K562 (cell line): ENCODE measurements around the gene POLR3C. TPM values are rescaled to one million over a fixed set of nuclear protein-coding genes. Genes with fewer than 3 reads are reported as not detected.

ENCODE experiments used
- BRD4 ChIP-seq: fragments of 200-600 bp; sonication (generic); IDR thresholded peaks from 2 replicates; pipeline ENCODE4 v1.6.1; 2017; ENCODE audit warnings: inconsistent platforms
- DMBX1 ChIP-seq: fragments of 250-450 bp; sonication (Bioruptor Pico); IDR thresholded peaks from 2 replicates; pipeline ENCODE4 v1.8.0; 2022; ENCODE audit warnings: inconsistent platforms, mild to moderate bottlenecking, moderate library complexity, borderline replicate concordance
- HDAC8 ChIP-seq: fragments of 450-650 bp; IDR thresholded peaks from 2 replicates; pipeline ENCODE4 v1.6.1; 2016; ENCODE audit warnings: mild to moderate bottlenecking, missing genetic modification characterization, moderate library complexity, missing compliant biosample characterization
- HNRNPUL1 ChIP-seq: fragments of 200-400 bp; formaldehyde crosslinking; IDR thresholded peaks from 2 replicates; pipeline ENCODE4 v1.6.1; 2017; ENCODE audit warnings: low read length
- MEF2A ChIP-seq: IDR thresholded peaks from 2 replicates; pipeline ENCODE4 v1.6.1; 2011; ENCODE audit warnings: low read depth, mild to moderate bottlenecking, low read length, moderate library complexity; ENCODE audit not compliant: control insufficient read depth
- PRPF4 ChIP-seq: fragments of 200-400 bp; formaldehyde crosslinking; IDR thresholded peaks from one replicate; pipeline ENCODE4 v1.6.1; 2017; ENCODE audit warnings: low read length, low read depth, mild to moderate bottlenecking; ENCODE audit not compliant: insufficient read depth, poor library complexity, severe bottlenecking
- SIRT6 ChIP-seq: IDR thresholded peaks from one replicate; pipeline ENCODE4 v1.6.1; 2012; ENCODE audit warnings: low read depth, mild to moderate bottlenecking, control low read depth, inconsistent platforms, low read length, moderate library complexity
- SIX5 ChIP-seq, 2 experiments: IDR thresholded peaks; 2 replicates each; pipeline ENCODE4 v1.6.1; 2011; ENCODE audit warnings: low read length in 2 of 2, borderline replicate concordance in 1 of 2, low read depth in 1 of 2, mild to moderate bottlenecking in 1 of 2, moderate library complexity in 1 of 2; ENCODE audit not compliant: insufficient read depth in 1 of 2
- SRF ChIP-seq, 2 experiments: fragments of 250-450, 450-650 bp in 1 of 2; sonication (Bioruptor Pico) in 1 of 2; sonication (generic) in 1 of 2; formaldehyde crosslinking; IDR thresholded peaks; 2 replicates each; pipeline versions ENCODE4 v1.5.0 to v1.5.1; 2020 to 2022; ENCODE audit warnings: mild to moderate bottlenecking in 1 of 2, missing genetic modification reagents in 1 of 2
- TAF1 ChIP-seq: IDR thresholded peaks from 2 replicates; pipeline ENCODE4 v1.6.1; 2011; ENCODE audit warnings: mild to moderate bottlenecking, low read length, moderate library complexity; ENCODE audit not compliant: insufficient read depth, control insufficient read depth, severe bottlenecking; ENCODE audit errors: extremely low read depth
- TCFL5 ChIP-seq: fragments of 250-450 bp; sonication (Bioruptor Pico); conservative IDR thresholded peaks from 2 replicates; pipeline ENCODE4 v1.6.1; 2021; ENCODE audit warnings: mild to moderate bottlenecking, moderate library complexity, matching md5 sums
- TEAD1 ChIP-seq, 2 experiments: fragments of 450-650 bp in 1 of 2; sonication (generic) in 1 of 2; formaldehyde crosslinking; IDR thresholded peaks; 2 replicates each; pipeline versions ENCODE4 v1.4.0 to v1.8.0; 2020 to 2022; ENCODE audit warnings: mild to moderate bottlenecking in 2 of 2, missing genetic modification reagents in 1 of 2
- TFAP4 ChIP-seq: sonication (generic); formaldehyde crosslinking; IDR thresholded peaks from 2 replicates; pipeline ENCODE4 v1.8.0; 2022; ENCODE audit warnings: missing genetic modification reagents, mild to moderate bottlenecking, moderate library complexity, borderline replicate concordance
- YY1 ChIP-seq, 3 experiments: IDR thresholded peaks; 2 replicates each; pipeline ENCODE4 v1.6.1; 2011; ENCODE audit warnings: low read length in 2 of 3, mild to moderate bottlenecking in 2 of 3, moderate library complexity in 2 of 3, borderline replicate concordance in 1 of 3, control low read depth in 1 of 3, low read depth in 1 of 3; ENCODE audit not compliant: insufficient read depth in 3 of 3, insufficient replicate concordance in 2 of 3, control insufficient read depth in 1 of 3, insufficient read length in 1 of 3; ENCODE audit errors: extremely low read depth in 1 of 3
- ZBTB1 ChIP-seq: sonication (generic); formaldehyde crosslinking; IDR thresholded peaks from 2 replicates; pipeline ENCODE4 v1.8.1; 2023; ENCODE audit warnings: missing genetic modification reagents, low read depth, mild to moderate bottlenecking, borderline replicate concordance
- ZFPM2 ChIP-seq: fragments of 250-450 bp; sonication (Bioruptor Pico); IDR thresholded peaks from 2 replicates; pipeline ENCODE4 v1.5.1; 2022; ENCODE audit warnings: mild to moderate bottlenecking
- ZNF277 ChIP-seq: fragments of 250-450 bp; sonication (Bioruptor Pico); IDR thresholded peaks from 2 replicates; pipeline ENCODE4 v1.8.0; 2022; ENCODE audit warnings: inconsistent platforms, mild to moderate bottlenecking, moderate library complexity, borderline replicate concordance
- ZNF551 ChIP-seq: fragments of 250-450 bp; sonication (Bioruptor Pico); IDR thresholded peaks from 2 replicates; pipeline ENCODE4 v1.5.0; 2021; ENCODE audit warnings: mild to moderate bottlenecking, moderate library complexity
- ZNF589 ChIP-seq: fragments of 200-800 bp; sonication (Bioruptor generic); IDR thresholded peaks from 2 replicates; pipeline ENCODE4 v1.6.1; 2016; ENCODE audit warnings: low read depth, missing genetic modification characterization, missing compliant biosample characterization
- polyA plus RNA-seq, 8 experiments: library from polyadenylated mRNA; depleted of rRNA in 4 of 8; stranded (reverse) in 5 of 8; unstranded in 3 of 8; fragments of >200 nt; fragmentation: Nextera tagmentation in 2 of 8; fragmentation: Illumina TruSeq in 1 of 8; extraction: Ambion mirVana in 2 of 8; extraction: Trizol in 1 of 8; gene quantifications; 2 replicates each; pipeline versions ENCODE4 v1.2.1 to v1.2.3, GENCODE V29; 2011 to 2014; ENCODE audit warnings: inconsistent platforms in 1 of 8, missing spikeins in 1 of 8
- total RNA-seq, 7 experiments: library from RNA; depleted of rRNA in 6 of 7; stranded (reverse); fragments of >200 nt in 6 of 7; fragmentation: Illumina TruSeq in 2 of 7; extraction: Trizol in 2 of 7; gene quantifications; 2 replicates each; pipeline versions ENCODE4 v1.2.1 to v1.2.3, GENCODE V29; 2011 to 2021; ENCODE audit warnings: low replicate concordance in 1 of 7

POLR3C gene
- total and polyA plus RNA-seq, 9 of the 15 experiments (the other 6 are each of a cell fraction or from before 2014, with no cell fraction given) = 19.7 to 64.1 (median 45.2) TPM

GRCh38 chr1:145823565-145824498 lies at the start of gene POLR3C, which contains the start of gene RNF115 (continued):
- TF ChIP-seq SRF (CRISPR knock-in tag; IDR thresholded peaks at IDR 0.05) (no peak), YY1 (IDR thresholded peaks at IDR 0.05; ENCODE audit: borderline replicate concordance in 1 of 3, control insufficient read depth in 1 of 3, extremely low read depth in 1 of 3, insufficient read depth in 3 of 3, insufficient read length in 1 of 3, insufficient replicate concordance in 2 of 3, low read depth in 1 of 3, low read length in 2 of 3) (peak; percentile 54 to 90 (median 77)), ZBTB1 (CRISPR knock-in tag) (0 out of 2 replicates have a peak, but pooled peaks have one; percentile 51), ZNF589 (CRISPR knock-in tag) (no peak), SIRT6 (no peak), TCFL5 (CRISPR knock-in tag) (no peak), DMBX1 (no peak; the same call in 1 of the 2 replicates), ZNF277 (CRISPR knock-in tag) (no peak), TAF1 (peak; percentile 89), HDAC8 (no peak), SIX5 (IDR thresholded peaks at IDR 0.05; ENCODE audit: borderline replicate concordance in 1 of 2, insufficient read depth in 1 of 2, low read depth in 1 of 2, low read length in 2 of 2) (no peak), MEF2A (no peak), HNRNPUL1 (no peak), ZNF551 (no peak), ZFPM2 (CRISPR knock-in tag) (no peak), TFAP4 (CRISPR knock-in tag) (peak; percentile 75; the same call in 1 of the 2 replicates), PRPF4 (no peak), BRD4 (no peak), TEAD1 (CRISPR knock-in tag; IDR thresholded peaks at IDR 0.05) (no peak)
